ENCODE measurements around the gene CSPG4.

- TF ChIP-seq ETV5 (CRISPR knock-in tag; IDR thresholded peaks at IDR 0.05; ENCODE audit: low read depth): no peak
- no peak for TF ChIP-seq SP1 (CRISPR knock-in tag; IDR thresholded peaks at IDR 0.05)
- TF ChIP-seq PHF8 (IDR thresholded peaks at IDR 0.05; ENCODE audit: borderline replicate concordance, low read length): no peak
- no peak for TF ChIP-seq CTCF (IDR thresholded peaks at IDR 0.05 in 2 of 3, conservative IDR thresholded peaks at IDR 0.05 in 1 of 3; ENCODE audit: insufficient read depth in 2 of 3, low read depth in 1 of 3, low read length in 3 of 3)
Observed at GRCh38 chr15:75641603-75642002, 71.0 kb downstream of the CSPG4 start.
